Progenitor cell of endocrine pancreas (in vitro differentiated cells): Measurements from ENCODE around the gene PARD3. TPM values are rescaled to one million over a fixed set of nuclear protein-coding genes. Genes with fewer than 3 reads are reported as not detected.

Experiments
- DNase-seq: peaks from one replicate; pipeline ENCODE4 v3.0.0; 2021; ENCODE audit warnings: low spot score; ENCODE audit not compliant: unreplicated experiment
- H3K27ac Mint-ChIP-seq: 2 replicates; pipeline ENCODE4 v1.8.0; 2021; ENCODE audit warnings: mild to moderate bottlenecking, moderate library complexity, mixed read lengths
- H3K27me3 Mint-ChIP-seq: 2 replicates; pipeline ENCODE4 v1.8.0; 2021; ENCODE audit warnings: mixed read lengths
- H3K36me3 Mint-ChIP-seq: 2 replicates; pipeline ENCODE4 v1.8.0; 2022; ENCODE audit warnings: mixed read lengths; ENCODE audit not compliant: insufficient read depth
- H3K4me1 Mint-ChIP-seq: 2 replicates; pipeline ENCODE4 v1.8.0; 2021; ENCODE audit warnings: low read depth, mixed read lengths
- H3K4me3 Mint-ChIP-seq: 2 replicates; pipeline ENCODE4 v1.8.0; 2021; ENCODE audit warnings: low read depth, mild to moderate bottlenecking, moderate library complexity, mixed read lengths
- H3K9me3 Mint-ChIP-seq: 2 replicates; pipeline ENCODE4 v1.8.0; 2021; ENCODE audit warnings: low read depth, mixed read lengths
- total RNA-seq: library from RNA; stranded (reverse); gene quantifications from 2 replicates; pipeline ENCODE4 v1.2.1, GENCODE V29; 2021
- TF ChIP-seq, protein P1 (sequence below): fragments of 200-600 bp; sonication (generic); IDR thresholded peaks from one replicate; pipeline ENCODE4 v1.5.0; 2021; ENCODE audit warnings: antibody characterized with exemption, mild to moderate bottlenecking; ENCODE audit not compliant: unreplicated experiment

The PARD3 gene
- total RNA-seq, 1 donor from 2014 or later = 85.3 TPM

DNA sequence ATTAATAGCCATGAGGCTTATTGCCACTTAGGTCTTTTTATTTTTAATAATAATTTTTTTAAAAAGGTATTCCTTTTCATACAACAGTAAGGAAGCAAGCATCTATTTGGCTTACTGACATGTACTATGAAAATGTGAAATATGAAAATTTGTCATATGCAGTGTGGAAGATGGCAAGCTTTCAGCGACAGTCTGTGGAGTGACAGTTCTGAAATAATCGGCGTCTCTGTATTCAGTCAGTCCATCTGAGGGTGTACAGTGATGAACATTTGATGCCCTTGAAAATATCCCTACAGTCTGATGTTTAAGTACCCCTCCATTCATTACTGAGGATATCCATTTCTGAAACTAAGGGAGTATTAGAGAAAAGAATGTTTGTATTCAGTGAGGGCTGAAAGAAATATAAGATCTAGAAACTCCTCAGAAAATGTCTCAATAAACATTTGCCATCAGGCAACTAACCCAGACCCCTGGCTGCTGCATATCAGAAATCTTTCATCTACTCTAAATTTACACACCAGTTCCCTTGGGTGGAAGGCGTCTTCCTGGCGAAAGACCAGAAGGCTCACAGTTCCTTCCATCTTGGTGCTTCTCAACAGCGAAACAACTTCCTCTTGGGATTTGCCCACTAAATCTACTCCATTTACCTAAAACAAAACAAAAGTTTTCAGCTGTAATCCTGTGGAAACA lies 440.6 kb downstream of the PARD3 start:
- peaks cover 9% of the 10 kb centered on the region for H3K9me3 Mint-ChIP-seq
- peaks cover 34% of the 10 kb centered on the region for H3K36me3 Mint-ChIP-seq
- peaks cover 5% of the 10 kb centered on the region for H3K4me1 Mint-ChIP-seq
- H3K27me3 Mint-ChIP-seq = no peaks in the 10 kb centered on the region
- TF ChIP-seq, protein P1, sequence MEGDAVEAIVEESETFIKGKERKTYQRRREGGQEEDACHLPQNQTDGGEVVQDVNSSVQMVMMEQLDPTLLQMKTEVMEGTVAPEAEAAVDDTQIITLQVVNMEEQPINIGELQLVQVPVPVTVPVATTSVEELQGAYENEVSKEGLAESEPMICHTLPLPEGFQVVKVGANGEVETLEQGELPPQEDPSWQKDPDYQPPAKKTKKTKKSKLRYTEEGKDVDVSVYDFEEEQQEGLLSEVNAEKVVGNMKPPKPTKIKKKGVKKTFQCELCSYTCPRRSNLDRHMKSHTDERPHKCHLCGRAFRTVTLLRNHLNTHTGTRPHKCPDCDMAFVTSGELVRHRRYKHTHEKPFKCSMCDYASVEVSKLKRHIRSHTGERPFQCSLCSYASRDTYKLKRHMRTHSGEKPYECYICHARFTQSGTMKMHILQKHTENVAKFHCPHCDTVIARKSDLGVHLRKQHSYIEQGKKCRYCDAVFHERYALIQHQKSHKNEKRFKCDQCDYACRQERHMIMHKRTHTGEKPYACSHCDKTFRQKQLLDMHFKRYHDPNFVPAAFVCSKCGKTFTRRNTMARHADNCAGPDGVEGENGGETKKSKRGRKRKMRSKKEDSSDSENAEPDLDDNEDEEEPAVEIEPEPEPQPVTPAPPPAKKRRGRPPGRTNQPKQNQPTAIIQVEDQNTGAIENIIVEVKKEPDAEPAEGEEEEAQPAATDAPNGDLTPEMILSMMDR = no peak
- H3K27ac Mint-ChIP-seq = no peak overlapping the region
- no peak overlapping the region for H3K4me3 Mint-ChIP-seq
- DNase-seq = no peak

DNA sequence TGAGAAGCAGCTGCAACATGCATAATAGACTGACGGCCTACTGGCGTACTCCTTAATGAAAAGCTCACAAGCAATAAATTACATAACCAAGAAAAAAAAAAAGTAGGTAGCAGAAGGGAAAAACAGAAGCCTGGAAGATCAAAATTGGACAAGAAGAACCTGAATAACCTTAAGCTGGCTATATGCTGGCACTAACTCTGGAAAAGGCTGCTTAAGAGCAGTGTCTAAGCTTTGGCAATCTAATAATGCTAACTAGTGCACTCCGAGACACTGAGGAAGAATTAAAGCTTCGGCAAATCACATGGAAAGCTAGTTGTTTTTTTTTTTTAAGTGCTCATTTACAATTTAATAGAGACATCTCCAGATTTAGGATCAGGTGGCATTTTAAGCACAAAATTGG lies 441.9 kb downstream of the PARD3 start:
- Mint-ChIP-seq H3K27me3 (no peaks in the 10 kb centered on the region), H3K4me3 (no peak overlapping the region), H3K9me3 (peaks cover 9% of the 10 kb centered on the region), H3K27ac (no peak overlapping the region), H3K4me1 (peaks cover 4% of the 10 kb centered on the region), H3K36me3 (peaks cover 41% of the 10 kb centered on the region)
- TF ChIP-seq, protein P1 = no peak
- DNase-seq = no peak

DNA sequence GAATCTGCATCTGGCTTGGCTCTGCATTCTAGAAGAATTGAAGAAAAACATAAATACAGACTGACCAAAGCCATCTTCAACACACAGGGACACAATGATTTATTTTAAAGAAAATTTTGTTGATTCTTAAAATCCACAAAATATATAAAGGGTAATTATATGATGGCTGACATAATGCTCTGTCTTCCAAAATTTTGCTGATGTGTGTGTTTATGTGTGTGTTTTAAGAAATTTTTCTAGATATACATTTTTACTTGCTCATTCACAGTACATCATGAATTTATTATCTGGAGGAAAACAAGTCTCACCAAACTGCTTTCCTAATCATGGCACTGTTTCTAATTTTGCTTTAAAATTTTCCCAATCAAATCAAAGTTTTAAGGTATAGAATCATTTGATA lies 442.6 kb downstream of the PARD3 start:
- Mint-ChIP-seq H3K4me3 (no peak overlapping the region), H3K9me3 (peaks cover 9% of the 10 kb centered on the region), H3K4me1 (peaks cover 4% of the 10 kb centered on the region), H3K27ac (no peak overlapping the region), H3K36me3 (peaks cover 43% of the 10 kb centered on the region), H3K27me3 (no peaks in the 10 kb centered on the region)
- TF ChIP-seq, protein P1 = no peak
- DNase-seq = no peak

DNA sequence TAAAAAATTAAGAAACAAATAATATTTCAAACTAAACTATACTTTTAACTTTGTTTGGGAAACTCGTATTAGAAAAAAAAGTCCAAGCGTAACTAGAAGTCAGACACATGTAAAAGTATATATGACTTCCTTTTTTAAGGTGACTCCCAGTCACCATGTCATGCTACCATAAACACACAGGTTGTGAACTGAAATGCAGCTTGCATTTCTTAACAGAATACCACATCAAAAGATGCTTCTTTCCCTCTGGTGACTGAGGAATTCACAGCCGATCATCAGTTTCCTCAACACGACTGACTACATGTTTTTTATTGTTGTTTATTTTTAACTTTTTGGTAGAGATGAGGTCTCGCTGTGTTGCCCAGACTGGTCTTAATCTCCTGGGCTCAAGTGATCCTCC lies 445.0 kb downstream of the PARD3 start:
- Mint-ChIP-seq H3K9me3 (peaks cover 9% of the 10 kb centered on the region), H3K36me3 (peaks cover 48% of the 10 kb centered on the region), H3K27ac (no peak overlapping the region), H3K27me3 (no peaks in the 10 kb centered on the region), H3K4me1 (no peaks in the 10 kb centered on the region), H3K4me3 (no peak overlapping the region)
- TF ChIP-seq, protein P1 = no peak
- DNase-seq = no peak

DNA sequence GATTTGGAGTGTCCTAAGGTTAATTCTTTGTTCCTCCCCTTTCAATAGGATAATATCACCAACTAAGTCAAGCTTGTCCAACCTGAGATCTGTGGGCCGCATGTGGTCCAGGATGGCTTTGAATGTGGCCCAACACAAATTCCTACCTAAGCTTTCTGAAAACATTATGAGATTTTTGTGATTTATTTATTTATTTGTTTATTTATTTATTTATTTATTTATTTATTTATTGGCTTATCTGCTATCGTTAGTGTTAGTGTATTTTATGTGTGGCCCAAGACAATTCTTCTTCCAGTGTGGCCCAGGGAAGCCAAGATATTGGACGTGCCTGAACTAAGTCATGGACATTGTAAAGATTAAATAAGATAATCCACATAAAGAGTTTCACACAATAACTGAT lies 446.0 kb downstream of the PARD3 start:
- Mint-ChIP-seq H3K36me3 (peaks cover 48% of the 10 kb centered on the region), H3K4me3 (no peak overlapping the region), H3K27me3 (no peaks in the 10 kb centered on the region)

More for the DNA sequence above, 446.0 kb downstream of the PARD3 start:
- H3K9me3 Mint-ChIP-seq = peaks cover 9% of the 10 kb centered on the region
- H3K4me1 Mint-ChIP-seq = no peaks in the 10 kb centered on the region
- TF ChIP-seq, protein P1 = no peak
- H3K27ac Mint-ChIP-seq = no peak overlapping the region
- DNase-seq = no peak
